IMR-90 (cell line): ENCODE data around the gene S100A4. TPM values are rescaled to one million over a fixed set of nuclear protein-coding genes. Genes with fewer than 3 reads are reported as not detected.

Experiments
- CEBPB ChIP-seq: IDR thresholded peaks from 2 replicates; pipeline ENCODE4 v1.6.1; 2012; ENCODE audit warnings: low read depth, low read length, improper control_type of control experiment
- CHD1 ChIP-seq: IDR thresholded peaks from 2 replicates; pipeline ENCODE4 v1.6.1; 2012; ENCODE audit warnings: low read depth, low read length, improper control_type of control experiment
- ELK1 ChIP-seq: fragments of 150-350 bp; IDR thresholded peaks from 2 replicates; pipeline ENCODE4 v1.6.1; 2016; ENCODE audit warnings: low read depth, mild to moderate bottlenecking, low read length, moderate library complexity, borderline replicate concordance
- FOS ChIP-seq: fragments of 150-350 bp; IDR thresholded peaks from 2 replicates; pipeline ENCODE4 v1.6.1; 2016; ENCODE audit warnings: low read depth, low read length
- polyA plus RNA-seq, 3 experiments: library from polyadenylated mRNA; depleted of rRNA; stranded (reverse); fragments of >200 nt; gene quantifications; 2 replicates each; pipeline ENCODE4 v1.2.3, GENCODE V29; 2012; ENCODE audit warnings: low replicate concordance in 1 of 3
- total RNA-seq: library from RNA; depleted of rRNA; stranded (reverse); fragments of >200 nt; gene quantifications from 2 replicates; pipeline ENCODE4 v1.2.3, GENCODE V29; 2012

S100A4 gene
- total and polyA plus RNA-seq, 2 of the 4 experiments (the other 2 are of a cell fraction) = 5.6 to 16.6 TPM

GRCh38 chr1:153547560-153548551 is 2.2 kb upstream of the S100A4 start (continued):
- TF ChIP-seq ELK1 = no peak
- TF ChIP-seq CHD1 = no peak
- no peak for TF ChIP-seq FOS
- TF ChIP-seq CEBPB = no peak
